ENCODE measurements around the gene NHERF1. TPM values are rescaled to one million over a fixed set of nuclear protein-coding genes. Genes with fewer than 3 reads are reported as not detected.

Gene NHERF1
- total and polyA plus RNA-seq, 2 of the 13 experiments (the other 11 are each of a cell fraction or from before 2014, with no cell fraction given), result 169 to 269 TPM

- TF ChIP-seq USF2 (IDR thresholded peaks at IDR 0.05; ENCODE audit: low read depth, low read length) (no peak), USF2 (CRISPR knock-in tag; IDR thresholded peaks at IDR 0.05; ENCODE audit: borderline replicate concordance) (no peak), EZH2 (conservative IDR thresholded peaks at IDR 0.05; ENCODE audit: low read depth, low read length) (no peak), CHCHD3 (CRISPR knock-in tag; IDR thresholded peaks at IDR 0.05) (no peak), ZNF7 (CRISPR knock-in tag; IDR thresholded peaks at IDR 0.05) (no peak), ZNF329 (CRISPR knock-in tag; IDR thresholded peaks at IDR 0.05; ENCODE audit: low read depth) (peak; percentile 100), ZBTB33 (CRISPR knock-in tag; IDR thresholded peaks at IDR 0.05) (peak; percentile 39; the same call in 1 of the 2 replicates), DNMT1 (CRISPR knock-in tag; IDR thresholded peaks at IDR 0.05) (no peak), SIN3B (IDR thresholded peaks at IDR 0.05; ENCODE audit: low read length) (no peak), TP53 (CRISPR knock-in tag; conservative IDR thresholded peaks at IDR 0.05) (no peak), ZNF646 (CRISPR knock-in tag; IDR thresholded peaks at IDR 0.05) (no peak), POLR2G (IDR thresholded peaks at IDR 0.05; ENCODE audit: low read depth, low read length) (no peak; the same call in 1 of the 2 replicates), GLI4 (CRISPR knock-in tag; IDR thresholded peaks at IDR 0.05; ENCODE audit: borderline replicate concordance) (no peak), AFF4 (CRISPR knock-in tag; IDR thresholded peaks at IDR 0.05) (no peak)
These were observed 10.1 kb upstream of the NHERF1 start (continued) for GRCh38 chr17:74738051-74738996.
